ENCODE results near the gene TNNT1.

TNNT1 gene

GRCh38 chr19:55116232-55116858, 32.7 kb downstream of the TNNT1 start:
- peak; percentile 15 for DNase-seq
- peaks cover 14% of the 10 kb centered on the region for H3K27me3 Mint-ChIP-seq (ENCODE audit: low read depth, poor library complexity)
- H3K9me3 Mint-ChIP-seq: no peaks in the 10 kb centered on the region
- peaks cover 62% of the 10 kb centered on the region for H3K4me1 Mint-ChIP-seq
- no peaks in the 10 kb centered on the region for H3K36me3 Mint-ChIP-seq (ENCODE audit: low read depth)
- peak overlapping the region; percentile 91 for H3K4me3 Mint-ChIP-seq
- H3K27ac Mint-ChIP-seq: peak overlapping the region; percentile 78
- no peak for TF ChIP-seq CTCF (IDR thresholded peaks at IDR 0.05)

GRCh38 chr19:55115446-55116065, 33.5 kb downstream of the TNNT1 start:
- DNase-seq: no peak
- peaks cover 14% of the 10 kb centered on the region for H3K27me3 Mint-ChIP-seq (ENCODE audit: low read depth, poor library complexity)
- H3K9me3 Mint-ChIP-seq: no peaks in the 10 kb centered on the region
- H3K36me3 Mint-ChIP-seq (ENCODE audit: low read depth): no peaks in the 10 kb centered on the region
- H3K27ac Mint-ChIP-seq: peak overlapping the region; percentile 66
- H3K4me3 Mint-ChIP-seq: peak overlapping the region; percentile 91
- peaks cover 69% of the 10 kb centered on the region for H3K4me1 Mint-ChIP-seq
- no peak for TF ChIP-seq CTCF (IDR thresholded peaks at IDR 0.05)

GRCh38 chr19:55114566-55115145, 34.4 kb downstream of the TNNT1 start:
- no peak for TF ChIP-seq CTCF (IDR thresholded peaks at IDR 0.05)
- DNase-seq: no peak
- peaks cover 5% of the 10 kb centered on the region for H3K27me3 Mint-ChIP-seq (ENCODE audit: low read depth, poor library complexity)
- H3K4me3 Mint-ChIP-seq: peak overlapping the region; percentile 91
- H3K9me3 Mint-ChIP-seq: no peaks in the 10 kb centered on the region
- H3K27ac Mint-ChIP-seq: peak overlapping the region; percentile 66
- no peaks in the 10 kb centered on the region for H3K36me3 Mint-ChIP-seq (ENCODE audit: low read depth)
- H3K4me1 Mint-ChIP-seq: peaks cover 69% of the 10 kb centered on the region

GRCh38 chr19:55113570-55114039, 35.4 kb downstream of the TNNT1 start:
- Mint-ChIP-seq H3K4me1 (peaks cover 62% of the 10 kb centered on the region), H3K9me3 (no peaks in the 10 kb centered on the region), H3K27ac (peak overlapping the region; percentile 97), H3K4me3 (no peak overlapping the region), H3K27me3 (ENCODE audit: low read depth, poor library complexity) (peaks cover 3% of the 10 kb centered on the region), H3K36me3 (ENCODE audit: low read depth) (peaks cover 9% of the 10 kb centered on the region)
- peak; percentile 82 for DNase-seq
- no peak for TF ChIP-seq CTCF (IDR thresholded peaks at IDR 0.05)

- DNase-seq: no peak
- no peaks in the 10 kb centered on the region for H3K9me3 Mint-ChIP-seq
- H3K27me3 Mint-ChIP-seq (ENCODE audit: low read depth, poor library complexity): peaks cover 3% of the 10 kb centered on the region
- H3K36me3 Mint-ChIP-seq (ENCODE audit: low read depth): peaks cover 13% of the 10 kb centered on the region
- peak overlapping the region; percentile 97 for H3K27ac Mint-ChIP-seq
- no peak overlapping the region for H3K4me3 Mint-ChIP-seq
- H3K4me1 Mint-ChIP-seq: peaks cover 57% of the 10 kb centered on the region
- TF ChIP-seq CTCF (IDR thresholded peaks at IDR 0.05): no peak
Measured at GRCh38 chr19:55112777-55113569, 36.0 kb downstream of the TNNT1 start.

Data from nephron progenitor cell (in vitro differentiated cells).